Keratinocyte (primary cell): ENCODE data around the gene CNKSR3. TPM values are rescaled to one million over a fixed set of nuclear protein-coding genes. Genes with fewer than 3 reads are reported as not detected.

ENCODE experiments used
- DNase-seq: peaks from one replicate; pipeline ENCODE4 v3.0.0-alpha.2; 2011; ENCODE audit warnings: low read depth, missing footprints, low spot score
- FAIRE-seq: peaks from 2 replicates; lab custom pipeline; 2011; peaks lifted over from hg19 to GRCh38; lab: Jason Lieb, UNC
- H2AFZ ChIP-seq: 2 replicates; pipeline ENCODE4 v1.6.0; 2012; ENCODE audit warnings: low read length, control low read depth, inconsistent platforms; ENCODE audit not compliant: control insufficient read depth
- H3K27ac ChIP-seq: 2 replicates; pipeline ENCODE4 v1.5.1; 2011; ENCODE audit warnings: low read length; ENCODE audit not compliant: control insufficient read depth, insufficient read depth
- H3K27me3 ChIP-seq: 3 replicates; pipeline ENCODE4 v1.6.0; 2011; ENCODE audit warnings: low read length; ENCODE audit not compliant: control insufficient read depth, insufficient read depth; ENCODE audit errors: extremely low read depth
- H3K36me3 ChIP-seq, 2 experiments: 2 replicates in 1 of 2; 3 replicates in 1 of 2; pipeline ENCODE4 v1.5.1; 2011; ENCODE audit warnings: low read length in 2 of 2, mild to moderate bottlenecking in 1 of 2; ENCODE audit not compliant: control insufficient read depth in 2 of 2, insufficient read depth in 2 of 2; ENCODE audit errors: extremely low read depth in 1 of 2
- H3K4me1 ChIP-seq: 3 replicates; pipeline ENCODE4 v1.5.1; 2011; ENCODE audit warnings: low read length; ENCODE audit not compliant: control insufficient read depth, insufficient read depth; ENCODE audit errors: extremely low read depth
- H3K4me2 ChIP-seq: 3 replicates; pipeline ENCODE4 v1.6.0; 2011; ENCODE audit warnings: low read depth, low read length; ENCODE audit not compliant: control insufficient read depth, insufficient read depth; ENCODE audit errors: extremely low read depth
- H3K4me3 ChIP-seq, 3 experiments: fragments of 200-600 bp in 1 of 3; sonication (generic) in 1 of 3; 2 replicates in 2 of 3; 3 replicates in 1 of 3; pipeline ENCODE4 v1.5.1; 2011 to 2016; ENCODE audit warnings: low read length in 3 of 3, mild to moderate bottlenecking in 3 of 3, control low read depth in 2 of 3, inconsistent platforms in 1 of 3, low read depth in 1 of 3, mixed read lengths in 1 of 3, mixed run types in 1 of 3, moderate library complexity in 1 of 3; ENCODE audit not compliant: control insufficient read depth in 2 of 3, insufficient read depth in 2 of 3; ENCODE audit errors: extremely low read depth in 1 of 3
- H3K79me2 ChIP-seq: 2 replicates; pipeline ENCODE4 v1.6.0; 2012; ENCODE audit warnings: low read length; ENCODE audit not compliant: control insufficient read depth, insufficient read depth
- H3K9ac ChIP-seq: 3 replicates; pipeline ENCODE4 v1.6.0; 2011; ENCODE audit warnings: low read length; ENCODE audit not compliant: control insufficient read depth, insufficient read depth; ENCODE audit errors: extremely low read depth
- H3K9me1 ChIP-seq: 3 replicates; pipeline ENCODE4 v1.6.0; 2011; ENCODE audit warnings: low read length; ENCODE audit not compliant: control insufficient read depth, insufficient read depth; ENCODE audit errors: extremely low read depth
- H3K9me3 ChIP-seq: 2 replicates; pipeline ENCODE4 v1.5.1; 2012; ENCODE audit warnings: low read depth, low read length; ENCODE audit not compliant: control insufficient read depth
- H4K20me1 ChIP-seq: 3 replicates; pipeline ENCODE4 v1.6.0; 2011; ENCODE audit warnings: low read length; ENCODE audit not compliant: control insufficient read depth, insufficient read depth; ENCODE audit errors: extremely low read depth
- EZH2 ChIP-seq: IDR thresholded peaks from one replicate; pipeline ENCODE4 v1.6.1; 2012; ENCODE audit warnings: inconsistent platforms, mild to moderate bottlenecking, low read length, moderate library complexity
- dilution Hi-C: fragments of 300-500 bp; cut with MboI; formaldehyde crosslinking; loops from one replicate; pipeline ENCODE4 v1.7.0; 2020; ENCODE audit warnings: low sequenced_read_pairs; ENCODE audit not compliant: extremely low pct_ligation_motif_present
- polyA plus RNA-seq, 5 experiments: library from polyadenylated mRNA; depleted of rRNA in 3 of 5; stranded (reverse) in 3 of 5; stranded (forward) in 1 of 5; unstranded in 1 of 5; fragments of >200 nt; gene quantifications; 1 replicate in 1 of 5; 2 replicates in 3 of 5; 3 replicates in 1 of 5; pipeline versions ENCODE4 v1.2.1 to v1.2.3, GENCODE V29; 2011 to 2012; ENCODE audit warnings: missing spikeins in 2 of 5, low read depth in 1 of 5, low replicate concordance in 1 of 5
- TF ChIP-seq, protein P1 (sequence below), 3 experiments: IDR thresholded peaks in 1 of 3; conservative IDR thresholded peaks in 1 of 3; optimal IDR thresholded peaks in 1 of 3; 2 replicates in 2 of 3; 3 replicates in 1 of 3; pipeline versions ENCODE3 to v1.5.1; 2011; ENCODE audit warnings: low read length in 3 of 3, mild to moderate bottlenecking in 3 of 3, moderate library complexity in 2 of 3, control low read depth in 1 of 3, inconsistent platforms in 1 of 3; ENCODE audit not compliant: insufficient read depth in 2 of 3; ENCODE audit errors: extremely low read depth in 1 of 3

The CNKSR3 gene
- polyA plus RNA-seq, 1 donor (not counting 4 experiments of a cell fraction or from before 2014, with no cell fraction given), result 2.0 TPM

DNA sequence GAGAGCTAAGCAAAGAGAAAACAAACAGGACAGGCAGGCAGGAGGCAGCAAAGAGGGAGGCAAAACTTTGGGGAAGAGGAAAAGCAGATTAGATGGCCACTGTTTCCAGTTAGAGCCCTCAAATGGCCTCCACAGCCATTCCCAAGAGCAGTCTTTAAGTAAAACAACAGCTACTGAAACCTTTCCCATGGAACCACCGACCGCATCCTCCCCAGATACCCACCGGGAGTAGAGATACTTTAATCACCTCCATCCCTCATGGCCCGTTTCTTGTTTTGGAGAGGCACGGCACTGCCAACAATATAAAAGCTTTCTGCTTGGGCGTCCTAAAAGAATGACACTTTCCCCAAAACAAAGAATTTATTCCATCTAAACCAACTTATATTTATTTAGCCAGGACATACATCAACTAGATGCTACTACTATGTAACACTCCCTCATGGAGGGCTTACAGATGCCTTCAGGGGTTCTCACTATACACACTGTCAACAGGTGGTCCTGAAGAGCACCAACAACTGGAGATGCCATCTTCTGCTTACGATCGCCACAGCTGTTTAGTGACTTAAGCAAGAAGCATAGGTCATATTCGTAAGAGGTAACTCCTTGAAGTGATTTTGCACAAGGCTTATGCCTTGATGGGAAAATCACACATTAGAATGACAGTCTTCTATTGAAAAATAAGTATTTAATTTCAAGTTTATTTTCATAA, 43.4 kb downstream of the CNKSR3 start:
- no peak overlapping the region for H3K9ac ChIP-seq
- H3K9me3 ChIP-seq, result no peaks in the 10 kb centered on the region
- peaks cover 2% of the 10 kb centered on the region for H3K9me1 ChIP-seq
- H3K36me3 ChIP-seq, result no peaks in the 10 kb centered on the region
- H3K27ac ChIP-seq, result no peak overlapping the region
- FAIRE-seq (no peak), DNase-seq (no peak)
- dilution Hi-C loops, result loop anchor here (25.0 kb wide), 1 partner anchor 305 kb away; no protein-coding TSS in a partner anchor
- no peaks in the 10 kb centered on the region for H4K20me1 ChIP-seq
- H3K4me2 ChIP-seq, result no peak overlapping the region
- H2AFZ ChIP-seq, result no peak overlapping the region
- no peaks in the 10 kb centered on the region for H3K27me3 ChIP-seq
- no peaks in the 10 kb centered on the region for H3K79me2 ChIP-seq
- peaks cover 16% of the 10 kb centered on the region for H3K4me1 ChIP-seq
- TF ChIP-seq, protein P1, sequence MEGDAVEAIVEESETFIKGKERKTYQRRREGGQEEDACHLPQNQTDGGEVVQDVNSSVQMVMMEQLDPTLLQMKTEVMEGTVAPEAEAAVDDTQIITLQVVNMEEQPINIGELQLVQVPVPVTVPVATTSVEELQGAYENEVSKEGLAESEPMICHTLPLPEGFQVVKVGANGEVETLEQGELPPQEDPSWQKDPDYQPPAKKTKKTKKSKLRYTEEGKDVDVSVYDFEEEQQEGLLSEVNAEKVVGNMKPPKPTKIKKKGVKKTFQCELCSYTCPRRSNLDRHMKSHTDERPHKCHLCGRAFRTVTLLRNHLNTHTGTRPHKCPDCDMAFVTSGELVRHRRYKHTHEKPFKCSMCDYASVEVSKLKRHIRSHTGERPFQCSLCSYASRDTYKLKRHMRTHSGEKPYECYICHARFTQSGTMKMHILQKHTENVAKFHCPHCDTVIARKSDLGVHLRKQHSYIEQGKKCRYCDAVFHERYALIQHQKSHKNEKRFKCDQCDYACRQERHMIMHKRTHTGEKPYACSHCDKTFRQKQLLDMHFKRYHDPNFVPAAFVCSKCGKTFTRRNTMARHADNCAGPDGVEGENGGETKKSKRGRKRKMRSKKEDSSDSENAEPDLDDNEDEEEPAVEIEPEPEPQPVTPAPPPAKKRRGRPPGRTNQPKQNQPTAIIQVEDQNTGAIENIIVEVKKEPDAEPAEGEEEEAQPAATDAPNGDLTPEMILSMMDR (optimal IDR thresholded peaks at IDR 0.05 in 1 of 3, IDR thresholded peaks at IDR 0.05 in 1 of 3, conservative IDR thresholded peaks at IDR 0.05 in 1 of 3; ENCODE audit: extremely low read depth in 1 of 3, insufficient read depth in 2 of 3, low read length in 3 of 3), result no peak
- no peak for TF ChIP-seq EZH2
- H3K4me3 ChIP-seq, result no peak overlapping the region

- Histone ChIP-seq H3K79me2 (no peaks in the 10 kb centered on the region), H3K27ac (no peak overlapping the region), H3K27me3 (no peaks in the 10 kb centered on the region), H4K20me1 (no peaks in the 10 kb centered on the region), H3K36me3 (no peaks in the 10 kb centered on the region), H3K9me3 (no peaks in the 10 kb centered on the region), H3K9me1 (peaks cover 2% of the 10 kb centered on the region), H3K4me2 (peak overlapping the region; percentile 9), H3K4me3 (no peak overlapping the region), H3K4me1 (peaks cover 16% of the 10 kb centered on the region), H3K9ac (no peak overlapping the region), H2AFZ (no peak overlapping the region)
- dilution Hi-C loops, result loop anchor here (25.0 kb wide), 1 partner anchor 304 kb away; no protein-coding TSS in a partner anchor
- TF ChIP-seq, protein P1 (optimal IDR thresholded peaks at IDR 0.05 in 1 of 3, IDR thresholded peaks at IDR 0.05 in 1 of 3, conservative IDR thresholded peaks at IDR 0.05 in 1 of 3; ENCODE audit: extremely low read depth in 1 of 3, insufficient read depth in 2 of 3, low read length in 3 of 3), result no peak
- TF ChIP-seq EZH2, result no peak
- DNase-seq, result no peak
- FAIRE-seq, result peak; percentile 96
These were observed 44.3 kb downstream of the CNKSR3 start for GRCh38 chr6:154466139-154466538.
